PFSK-1 (cell line): ENCODE measurements around the gene IMPDH1.

Source experiments
- SIN3A ChIP-seq: IDR thresholded peaks from 2 replicates; pipeline ENCODE4 v1.6.1; 2012; ENCODE audit warnings: mild to moderate bottlenecking, low read length, moderate library complexity, borderline replicate concordance; ENCODE audit not compliant: insufficient read depth
- TAF1 ChIP-seq: IDR thresholded peaks from 2 replicates; pipeline ENCODE4 v1.6.1; 2012; ENCODE audit warnings: low read length, control low read depth, borderline replicate concordance; ENCODE audit not compliant: insufficient read depth

GRCh38 chr7:128427289-128427891 lies 17.6 kb upstream of the IMPDH1 start:
- TF ChIP-seq TAF1, result no peak
- TF ChIP-seq SIN3A, result no peak
